Stomach (tissue), 19 donors: ENCODE results near the gene USP17L15. TPM values are rescaled to one million over a fixed set of nuclear protein-coding genes. Genes with fewer than 3 reads are reported as not detected.
"Not testable (repeated sequence)": the region's sequence is repeated elsewhere in the genome, so short reads cannot be mapped to it uniquely, and the experiment has no call there.

Source experiments
- DNase-seq, 2 donors: peaks; one replicate each; pipeline versions ENCODE4 v3.0.0 to v3.0.0-alpha.2; 2013 to 2019
- H3K27ac ChIP-seq, 5 donors: fragments of 200-600 bp in 4 of 5; sonication (generic) in 4 of 5; one replicate each; pipeline ENCODE4 v1.5.1; 2013 to 2019; ENCODE audit warnings: mild to moderate bottlenecking in 1 of 5, moderate library complexity in 1 of 5
- H3K27me3 ChIP-seq, 3 donors: fragments of 200-600 bp; sonication (generic); one replicate each; pipeline ENCODE4 v1.5.1; 2017 to 2019; ENCODE audit warnings: mixed run types in 1 of 3
- H3K36me3 ChIP-seq, 4 donors: fragments of 200-600 bp; sonication (generic); 1 replicate in 3 of 4; 2 replicates in 1 of 4; pipeline ENCODE4 v1.5.1; 2016 to 2019
- H3K4me1 ChIP-seq, 4 donors: fragments of 200-600 bp; sonication (generic); one replicate each; pipeline ENCODE4 v1.5.1; 2016 to 2019
- H3K4me3 ChIP-seq, 4 donors: fragments of 200-600 bp; sonication (generic) in 3 of 4; one replicate each; pipeline ENCODE4 v1.5.1; 2016 to 2019; ENCODE audit warnings: mild to moderate bottlenecking in 1 of 4
- H3K9me3 ChIP-seq, 4 donors: fragments of 200-600 bp; sonication (generic); one replicate each; pipeline ENCODE4 v1.5.1; 2016 to 2019
- WGBS, 5 donors: extraction: QIAGEN DNeasy Blood & Tissue Kit in 3 of 5; methylation state at CpG; one replicate each; pipeline versions ENCODE4 v1.1.5 to v1.1.7; 2013 to 2018; 5-methylcytosine and 5-hydroxymethylcytosine counted together
- intact Hi-C: fragments of 100-400 bp; cut with DNase I; formaldehyde crosslinking; loops from one replicate; pipeline ENCODE4 v1.15.1; 2023; ENCODE audit warnings: low total_unique reads
- long read RNA-seq, 10 donors: transcript quantifications; one replicate each; lab custom pipeline, GENCODE V29; 2026
- polyA plus RNA-seq, 3 donors: library from polyadenylated mRNA; stranded (reverse); fragments of 200-250 nt; gene quantifications; one replicate each; pipeline ENCODE4 v1.2.3, GENCODE V29; 2013
- total RNA-seq, 5 donors: library from RNA; depleted of rRNA; stranded (reverse); fragments of >200 nt; gene quantifications; one replicate each; pipeline versions ENCODE4 v1.1.0 to v1.2.3, GENCODE V29; 2014 to 2016
- donor health status: healthy with polysubstance abuse.
- donor health status: Bipolar disorder and iron deficiency.
- donor health status: healthy.

USP17L15 gene
- not detected for total RNA-seq
- not detected for polyA plus RNA-seq
- long read RNA-seq, donor 1, result 0 reads
- long read RNA-seq, donor 2, result 0 reads
- long read RNA-seq, donor 3, result 0 reads
- long read RNA-seq, donor 4, result 0 reads
- long read RNA-seq, donor 5, result 0 reads
- long read RNA-seq, donor 6, result 0 reads
- long read RNA-seq, donor 7, result 0 reads
- long read RNA-seq, donor 8, result 0 reads
- long read RNA-seq, donor 9, result 0 reads
- long read RNA-seq, donor 10, result 0 reads

GRCh38 chr4:9234085-9234484 is at the start of gene USP17L15:
TSS of gene USP17L15 (plus strand) at chr4:9234385. CDS start at chr4:9234385, 0 bp downstream.
- H3K36me3 ChIP-seq, H3K9me3 ChIP-seq, H3K4me1 ChIP-seq, intact Hi-C loops, H3K27me3 ChIP-seq, DNase-seq, H3K27ac ChIP-seq, H3K4me3 ChIP-seq: not testable (repeated sequence)
- no CpG with 5 or more reads among the region's 15 CpGs for WGBS, 5 donors

GRCh38 chr4:9210357-9210756 is 23.8 kb upstream of the USP17L15 start, which contains the start of gene USP17L10:
TSS of gene USP17L10 (plus strand) at chr4:9210657. CDS start at chr4:9210657, 0 bp downstream.
- WGBS, 5 donors, result 92% methylated on average over 11 of the region's 13 CpGs; no CpG with 5 or more reads in 4 of the 5 donors
- H3K27ac ChIP-seq, H3K27me3 ChIP-seq, H3K36me3 ChIP-seq, H3K4me3 ChIP-seq, DNase-seq, H3K9me3 ChIP-seq, intact Hi-C loops, H3K4me1 ChIP-seq: not testable (repeated sequence)

GRCh38 chr4:9214701-9215100 is 19.5 kb upstream of the USP17L15 start:
- peak in 1 of 2 donors; percentile 18 for DNase-seq
- 73 to 83% (median 81%) methylated on average over 9 to 11 of the region's 14 CpGs for WGBS, 5 donors

GRCh38 chr4:9215105-9215504 is 19.1 kb upstream of the USP17L15 start, which contains the start of gene USP17L11:
TSS of gene USP17L11 (plus strand) at chr4:9215405. CDS start at chr4:9215405, 0 bp downstream.
- H3K9me3 ChIP-seq, H3K36me3 ChIP-seq, intact Hi-C loops, H3K27ac ChIP-seq, DNase-seq, H3K4me3 ChIP-seq, H3K27me3 ChIP-seq, H3K4me1 ChIP-seq: not testable (repeated sequence)
- 96% methylated on average over 10 of the region's 14 CpGs; no CpG with 5 or more reads in 4 of the 5 donors for WGBS, 5 donors

More at GRCh38 chr4:9214701-9215100, 19.5 kb upstream of the USP17L15 start:
- H3K36me3 ChIP-seq, H3K9me3 ChIP-seq, H3K27me3 ChIP-seq, H3K4me1 ChIP-seq, H3K4me3 ChIP-seq, H3K27ac ChIP-seq, intact Hi-C loops: not testable (repeated sequence)

GRCh38 chr4:9219852-9220251 is 14.3 kb upstream of the USP17L15 start, which contains the start of gene USP17L12:
TSS of gene USP17L12 (plus strand) at chr4:9220152. CDS start at chr4:9220152, 0 bp downstream.
- H3K4me3 ChIP-seq, DNase-seq, H3K27ac ChIP-seq, H3K9me3 ChIP-seq, intact Hi-C loops, H3K27me3 ChIP-seq, H3K36me3 ChIP-seq, H3K4me1 ChIP-seq: not testable (repeated sequence)
- WGBS, 5 donors, result no CpG with 5 or more reads among the region's 13 CpGs

- DNase-seq, H3K36me3 ChIP-seq, H3K27me3 ChIP-seq, H3K9me3 ChIP-seq, intact Hi-C loops, H3K4me3 ChIP-seq, H3K27ac ChIP-seq, H3K4me1 ChIP-seq: not testable (repeated sequence)
- WGBS, 5 donors, result no CpG with 5 or more reads among the region's 14 CpGs
These were observed 9.6 kb upstream of the USP17L15 start, which contains the start of gene USP17L13 for GRCh38 chr4:9224596-9224995. TSS of gene USP17L13 (plus strand) at chr4:9224896. CDS start at chr4:9224896, 0 bp downstream.

- peak in 1 of 2 donors; percentile 22 for DNase-seq
- H3K27ac ChIP-seq, H3K36me3 ChIP-seq, H3K27me3 ChIP-seq, H3K4me1 ChIP-seq, H3K4me3 ChIP-seq, intact Hi-C loops, H3K9me3 ChIP-seq: not testable (repeated sequence)
- WGBS, 5 donors, result 88 to 92% (median 89%) methylated on average over 2 to 5 of the region's 8 CpGs
These were observed 3.9 kb upstream of the USP17L15 start for GRCh38 chr4:9230249-9230648.

- WGBS, 5 donors, result 77 to 84% (median 83%) methylated on average over 8 to 11 of the region's 12 CpGs; no CpG with 5 or more reads in 2 of the 5 donors
- H3K27me3 ChIP-seq, H3K27ac ChIP-seq, H3K9me3 ChIP-seq, H3K4me1 ChIP-seq, intact Hi-C loops, H3K36me3 ChIP-seq, H3K4me3 ChIP-seq: not testable (repeated sequence)
- peak; percentile 1 to 18 for DNase-seq
These were observed 4.3 kb downstream of the USP17L15 start for GRCh38 chr4:9238461-9238860.

- H3K27me3 ChIP-seq, intact Hi-C loops, H3K4me1 ChIP-seq, H3K4me3 ChIP-seq, H3K27ac ChIP-seq, DNase-seq, H3K9me3 ChIP-seq, H3K36me3 ChIP-seq: not testable (repeated sequence)
- WGBS, 5 donors, result 86 to 98% (median 96%) methylated on average over 5 to 7 of the region's 14 CpGs
These were observed 9.4 kb downstream of the USP17L15 start, which contains the start of gene USP17L17 for GRCh38 chr4:9243579-9243978. TSS of gene USP17L17 (plus strand) at chr4:9243879. CDS start at chr4:9243879, 0 bp downstream.

- H3K27me3 ChIP-seq, H3K27ac ChIP-seq, H3K36me3 ChIP-seq, H3K4me1 ChIP-seq, H3K4me3 ChIP-seq, H3K9me3 ChIP-seq, intact Hi-C loops: not testable (repeated sequence)
- 84 to 92% (median 87%) methylated on average over 8 to 20 of the region's 26 CpGs for WGBS, 5 donors
- DNase-seq, result peak; percentile 3 to 26
These were observed 13.9 kb downstream of the USP17L15 start, which contains the start of gene USP17L18 for GRCh38 chr4:9247953-9248680. TSS of gene USP17L18 (plus strand) at chr4:9248630. CDS start at chr4:9248630, 0 bp downstream.

GRCh38 chr4:9253078-9253477 is 18.9 kb downstream of the USP17L15 start, which contains the start of gene USP17L19:
TSS of gene USP17L19 (plus strand) at chr4:9253378. CDS start at chr4:9253378, 0 bp downstream.
- H3K27me3 ChIP-seq, H3K4me1 ChIP-seq, intact Hi-C loops, H3K4me3 ChIP-seq, DNase-seq, H3K27ac ChIP-seq, H3K9me3 ChIP-seq, H3K36me3 ChIP-seq: not testable (repeated sequence)
- no CpG with 5 or more reads among the region's 13 CpGs for WGBS, 5 donors

GRCh38 chr4:9257824-9258223 is 23.6 kb downstream of the USP17L15 start, which contains the start of gene USP17L20:
TSS of gene USP17L20 (plus strand) at chr4:9258124. CDS start at chr4:9258124, 0 bp downstream.
- WGBS, 5 donors, result no CpG with 5 or more reads among the region's 15 CpGs
- H3K4me1 ChIP-seq, H3K36me3 ChIP-seq, intact Hi-C loops, H3K4me3 ChIP-seq, H3K27ac ChIP-seq, H3K9me3 ChIP-seq, DNase-seq, H3K27me3 ChIP-seq: not testable (repeated sequence)
